Calu3 (cell line): ENCODE data around the gene SEC24C. TPM values are rescaled to one million over a fixed set of nuclear protein-coding genes. Genes with fewer than 3 reads are reported as not detected.

Source experiments
- BruUV-seq: library from RNA; stranded (reverse); fragments of 400-500 nt; replicated peaks from 2 replicates; lab custom pipeline; 2021; lab: Mats Ljungman, UMichigan
- CTCF ChIA-PET: fragments of 300-600 bp; sonication (Branson Sonifier 250); formaldehyde crosslinking; loops from one replicate; lab custom pipeline; 2022; ENCODE audit warnings: antibody characterized with exemption; lab: Charles Lee
- DNase-seq: peaks from one replicate; pipeline ENCODE4 v3.0.0; 2022
- H3K27ac Mint-ChIP-seq: one replicate; pipeline ENCODE4 v1.8.0; 2022; ENCODE audit warnings: mixed read lengths; ENCODE audit not compliant: unreplicated experiment
- H3K27me3 Mint-ChIP-seq: one replicate; pipeline ENCODE4 v1.8.0; 2022; ENCODE audit warnings: mixed read lengths; ENCODE audit not compliant: unreplicated experiment
- H3K36me3 Mint-ChIP-seq: one replicate; pipeline ENCODE4 v1.8.0; 2022; ENCODE audit warnings: mild to moderate bottlenecking, moderate library complexity, mixed read lengths; ENCODE audit not compliant: insufficient read depth, unreplicated experiment
- H3K4me1 Mint-ChIP-seq: one replicate; pipeline ENCODE4 v1.8.0; 2022; ENCODE audit warnings: mild to moderate bottlenecking, low read depth, mixed read lengths; ENCODE audit not compliant: unreplicated experiment
- H3K4me3 Mint-ChIP-seq: one replicate; pipeline ENCODE4 v1.8.0; 2022; ENCODE audit warnings: mild to moderate bottlenecking, low read depth, moderate library complexity, mixed read lengths; ENCODE audit not compliant: unreplicated experiment
- H3K9me3 Mint-ChIP-seq: one replicate; pipeline ENCODE4 v1.8.0; 2022; ENCODE audit warnings: low read depth, mixed read lengths; ENCODE audit not compliant: unreplicated experiment
- CTCF ChIP-seq: fragments of 200-600 bp; IDR thresholded peaks from one replicate; pipeline ENCODE4 v1.8.0; 2022; ENCODE audit warnings: antibody characterized with exemption; ENCODE audit not compliant: unreplicated experiment
- intact Hi-C: fragments of 100-400 bp; cut with micrococcal nuclease; formaldehyde crosslinking; loops from one replicate; pipeline ENCODE4 v1.10.0; 2022; ENCODE audit not compliant: unreplicated experiment
- total RNA-seq: library from RNA; stranded (reverse); gene quantifications from 2 replicates; pipeline ENCODE4 v1.2.3, GENCODE V29; 2022

The SEC24C gene
- total RNA-seq, 1 experiment from 2014 or later, result 91.7 TPM

DNA sequence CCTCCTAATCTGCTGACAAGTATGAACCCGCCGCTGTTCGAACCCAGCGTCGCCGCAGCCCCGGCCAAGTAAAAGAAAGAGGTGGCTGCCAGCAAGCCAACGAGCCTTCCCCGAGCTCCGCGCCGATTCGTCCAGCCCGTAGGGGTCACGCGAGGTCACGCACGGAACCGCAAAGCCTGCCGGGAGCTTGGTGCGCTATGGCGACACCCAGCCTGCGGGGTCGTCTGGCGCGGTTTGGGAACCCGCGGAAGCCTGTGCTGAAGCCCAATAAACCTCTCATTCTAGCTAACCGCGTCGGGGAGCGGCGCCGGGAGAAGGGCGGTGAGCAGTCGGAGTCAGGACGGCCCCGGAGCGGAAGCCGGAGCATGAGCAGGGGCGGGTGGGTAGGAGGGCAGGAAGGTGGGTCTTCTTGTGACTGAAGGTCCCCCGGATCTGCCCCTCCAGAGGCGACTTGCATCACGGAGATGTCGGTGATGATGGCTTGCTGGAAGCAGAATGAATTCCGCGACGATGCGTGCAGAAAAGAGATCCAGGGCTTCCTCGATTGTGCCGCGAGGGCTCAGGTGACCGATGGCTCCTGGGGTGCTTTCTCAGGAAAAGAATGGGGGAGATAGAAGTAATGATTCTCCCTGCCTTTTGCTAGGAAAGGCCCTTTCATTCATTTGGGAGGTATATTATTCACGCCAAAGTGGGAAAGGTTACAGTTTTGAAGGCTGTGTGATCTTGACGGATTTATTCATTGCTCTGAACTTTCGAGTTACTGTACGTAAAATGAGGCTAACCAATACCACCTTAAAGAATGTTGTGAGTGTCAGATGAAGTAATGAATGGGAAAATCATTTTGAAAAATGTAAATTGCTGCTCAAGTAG is 37.9 kb downstream of the SEC24C start, which contains the start of gene CHCHD1:
CHCHD1 (plus strand) TSS at position 170 of the 870 bp plus-strand sequence; CDS start at position 198, 28 bp downstream.
- no TSS peak for BruUV-seq

DNA sequence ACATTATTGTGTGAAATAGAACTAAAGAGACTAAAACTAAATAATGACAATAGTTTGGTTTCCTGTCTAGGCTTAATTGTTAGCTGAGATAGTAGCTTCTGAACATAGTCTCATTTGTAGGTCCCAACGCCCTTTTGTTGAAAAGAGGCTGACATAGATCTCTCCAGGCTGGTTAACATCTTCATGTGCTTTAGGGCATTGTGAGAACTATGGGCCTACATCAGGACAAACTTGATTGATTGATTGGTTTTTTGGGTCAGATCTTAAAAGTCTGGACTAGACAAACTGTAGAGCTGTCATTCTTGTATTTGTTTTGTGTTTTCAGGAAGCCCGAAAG is 38.5 kb downstream of the SEC24C start:
- TSS peak; percentile 59 for BruUV-seq
- Mint-ChIP-seq H3K4me3 (peak overlapping the region; percentile 93), H3K4me1 (peaks cover 36% of the 10 kb centered on the region), H3K27ac (peak overlapping the region; percentile 92), H3K9me3 (no peaks in the 10 kb centered on the region), H3K36me3 (peaks cover 56% of the 10 kb centered on the region), H3K27me3 (no peaks in the 10 kb centered on the region)
- DNase-seq, result no peak
- CTCF ChIA-PET, result interaction anchor here (0.9 to 1.0 kb wide), 2 partner anchors 10 to 104 kb away, joined by 3 to 4 read pairs; a partner anchor contains a TSS
- intact Hi-C loops, result no loop called here
- TF ChIP-seq CTCF, result no peak

More for the DNA sequence above, 37.9 kb downstream of the SEC24C start, which contains the start of gene CHCHD1:
- TF ChIP-seq CTCF, result no peak
- H3K36me3 Mint-ChIP-seq, result peaks cover 60% of the 10 kb centered on the region
- H3K27ac Mint-ChIP-seq, result peak within 1 kb of the TSS; percentile 92
- H3K27me3 Mint-ChIP-seq, result no peaks in the 10 kb centered on the region
- H3K4me1 Mint-ChIP-seq, result peaks cover 36% of the 10 kb centered on the region
- CTCF ChIA-PET, result interaction anchor here (0.5 to 1.7 kb wide), 7 partner anchors 9 to 356 kb away, joined by 3 to 16 read pairs (median 4); a partner anchor contains a TSS
- peak within 1 kb of the TSS; percentile 93 for H3K4me3 Mint-ChIP-seq
- no peaks in the 10 kb centered on the region for H3K9me3 Mint-ChIP-seq
- peak; percentile 97 for DNase-seq
- intact Hi-C loops, result no loop called here

DNA sequence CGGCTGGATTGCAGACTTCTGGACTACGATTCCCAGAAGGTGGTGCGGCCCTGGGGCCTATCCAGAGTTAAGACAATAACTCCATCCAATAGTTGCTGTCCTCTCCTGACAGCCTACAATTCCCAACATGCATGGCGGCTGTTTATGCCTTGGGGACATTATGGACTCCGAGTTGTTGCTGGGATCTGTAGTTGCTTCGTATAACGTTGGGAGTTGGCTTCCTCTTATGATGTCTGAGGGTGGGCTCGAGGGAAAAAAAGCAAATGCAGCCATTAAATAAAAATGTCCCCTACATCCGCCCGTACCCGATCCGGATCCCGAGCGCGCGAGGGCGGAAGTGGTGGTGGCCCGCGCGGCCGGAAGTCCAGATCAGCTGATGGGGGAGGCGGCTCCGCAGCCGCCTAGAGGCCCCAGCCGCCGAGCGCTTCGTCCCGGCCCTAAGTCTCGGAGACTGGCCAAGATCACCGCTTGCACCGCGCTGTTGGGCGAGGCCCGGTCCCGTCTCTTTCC is 41.1 kb downstream of the SEC24C start, which contains the start of gene ZSWIM8:
ZSWIM8 (plus strand) TSS at position 396 of the 510 bp plus-strand sequence. CDS start 273 bp downstream, outside the sequence.
- intact Hi-C loops, result no loop called here
- H3K27me3 Mint-ChIP-seq, result no peaks in the 10 kb centered on the region
- no peak for TF ChIP-seq CTCF
- CTCF ChIA-PET, result no interaction called here
- H3K4me3 Mint-ChIP-seq, result peak within 1 kb of the TSS; percentile 78
- H3K27ac Mint-ChIP-seq, result peak within 1 kb of the TSS; percentile 94
- DNase-seq, result peak; percentile 85
- H3K36me3 Mint-ChIP-seq, result peaks cover 48% of the 10 kb centered on the region
- peaks cover 37% of the 10 kb centered on the region for H3K4me1 Mint-ChIP-seq
- BruUV-seq, result no TSS peak
- H3K9me3 Mint-ChIP-seq, result no peaks in the 10 kb centered on the region

DNA sequence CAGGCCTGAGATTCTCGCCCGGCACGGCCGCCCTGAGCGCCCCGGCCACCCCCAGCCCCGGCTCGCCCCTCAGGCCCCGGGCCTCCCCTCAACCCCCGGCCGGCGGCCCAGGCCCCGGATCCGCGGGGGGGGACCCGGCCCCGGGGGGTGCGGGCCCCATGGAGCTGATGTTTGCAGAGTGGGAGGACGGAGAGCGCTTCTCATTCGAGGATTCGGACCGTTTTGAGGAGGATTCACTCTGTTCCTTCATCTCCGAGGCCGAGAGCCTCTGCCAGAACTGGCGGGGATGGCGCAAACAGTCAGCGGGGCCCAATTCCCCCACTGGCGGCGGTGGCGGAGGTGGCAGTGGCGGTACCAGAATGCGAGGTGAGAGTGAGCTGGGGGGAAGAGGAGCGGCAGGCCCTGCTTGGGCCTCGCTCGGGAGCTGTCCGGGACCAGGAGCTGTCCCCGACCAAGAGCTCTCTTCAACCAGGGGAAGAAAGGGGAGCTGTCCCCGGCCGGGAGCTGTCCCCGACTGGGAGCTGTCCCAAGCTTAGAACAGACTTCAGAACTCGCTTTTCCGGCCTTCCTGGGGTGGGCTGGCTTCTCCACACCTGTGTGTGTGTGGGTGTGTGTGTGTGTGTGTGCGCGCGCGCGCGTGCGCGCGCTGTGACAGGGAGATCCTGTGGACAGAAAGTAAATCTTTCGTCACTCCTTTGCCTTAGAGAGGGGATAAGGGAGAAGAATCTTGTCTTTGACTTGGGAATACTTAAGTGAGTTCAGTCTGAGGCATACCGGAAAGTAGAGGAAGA is 41.7 kb downstream of the SEC24C start:
- no peak for TF ChIP-seq CTCF
- peaks cover 45% of the 10 kb centered on the region for H3K36me3 Mint-ChIP-seq
- H3K9me3 Mint-ChIP-seq, result no peaks in the 10 kb centered on the region
- CTCF ChIA-PET, result no interaction called here
- TSS peak; percentile 5 for BruUV-seq
- H3K4me1 Mint-ChIP-seq, result peaks cover 31% of the 10 kb centered on the region
- DNase-seq, result peak; percentile 58
- no peaks in the 10 kb centered on the region for H3K27me3 Mint-ChIP-seq
- peak overlapping the region; percentile 78 for H3K4me3 Mint-ChIP-seq
- peak overlapping the region; percentile 6 for H3K27ac Mint-ChIP-seq
- intact Hi-C loops, result no loop called here
